H1 (cell line): ENCODE data around the gene PREX1. TPM values are rescaled to one million over a fixed set of nuclear protein-coding genes. Genes with fewer than 3 reads are reported as not detected.

Source experiments
- CTCF ChIA-PET: fragments of 300-600 bp; sonication (Branson Sonifier 250); formaldehyde crosslinking; loops from one replicate; lab custom pipeline; 2021; ENCODE audit not compliant: partially characterized antibody; lab: Charles Lee
- POLR2A ChIA-PET: fragments of 300-600 bp; sonication (Branson Sonifier 250); formaldehyde crosslinking; loops from one replicate; lab custom pipeline; 2021; ENCODE audit warnings: inconsistent platforms; ENCODE audit not compliant: partially characterized antibody; lab: Charles Lee
- DNase-seq, 2 experiments: peaks; one replicate each; pipeline versions ENCODE4 v3.0.0 to v3.0.0-alpha.2; 2010 to 2022; ENCODE audit warnings: low spot score in 2 of 2, low read depth in 1 of 2, mixed read lengths in 1 of 2
- FAIRE-seq: peaks from 2 replicates; lab custom pipeline; 2011; peaks lifted over from hg19 to GRCh38; lab: Jason Lieb, UNC
- H2AFZ ChIP-seq: 2 replicates; pipeline ENCODE4 v1.8.1; 2012; ENCODE audit warnings: low read length, inconsistent platforms
- H2AK5ac ChIP-seq: 2 replicates; pipeline ENCODE4 v1.6.1; 2013; ENCODE audit warnings: low read depth, low read length
- H2BK120ac ChIP-seq: replicated peaks from 2 replicates; pipeline ENCODE3; 2013; ENCODE audit warnings: low read depth, low read length, inconsistent platforms
- H2BK12ac ChIP-seq: 2 replicates; pipeline ENCODE4 v1.6.1; 2013; ENCODE audit warnings: low read depth, low read length
- H2BK15ac ChIP-seq: 2 replicates; pipeline ENCODE4 v1.6.1; 2013; ENCODE audit warnings: low read length
- H2BK20ac ChIP-seq: 2 replicates; pipeline ENCODE4 v1.6.1; 2013; ENCODE audit warnings: low read length
- H2BK5ac ChIP-seq: 2 replicates; pipeline ENCODE4 v1.6.1; 2013; ENCODE audit warnings: low read depth, low read length
- H3K14ac ChIP-seq: 2 replicates; pipeline ENCODE4 v1.6.1; 2013; ENCODE audit warnings: inconsistent platforms; ENCODE audit not compliant: insufficient read length
- H3K18ac ChIP-seq: 2 replicates; pipeline ENCODE4 v1.6.1; 2013; ENCODE audit warnings: low read length; ENCODE audit errors: extremely low read depth
- H3K23ac ChIP-seq: 2 replicates; pipeline ENCODE4 v1.6.1; 2013; ENCODE audit warnings: inconsistent platforms; ENCODE audit not compliant: insufficient read length
- H3K23me2 ChIP-seq: 2 replicates; pipeline ENCODE4 v1.6.1; 2013; ENCODE audit warnings: low read depth, low read length
- H3K27ac ChIP-seq: 2 replicates; pipeline ENCODE4 v1.6.1; 2011; ENCODE audit warnings: low read depth, low read length, inconsistent platforms
- H3K27me3 ChIP-seq, 4 experiments: replicated peaks in 1 of 4; 1 replicate in 1 of 4; 2 replicates in 3 of 4; pipeline versions ENCODE4 v1.6.1 to v1.8.1; 2011 to 2013; ENCODE audit warnings: low read length in 3 of 4, mild to moderate bottlenecking in 3 of 4, inconsistent platforms in 2 of 4, mixed read lengths in 2 of 4, moderate library complexity in 1 of 4; ENCODE audit not compliant: control insufficient read depth in 3 of 4, insufficient read depth in 3 of 4; ENCODE audit errors: extremely low read depth in 1 of 4
- H3K36me3 ChIP-seq, 4 experiments: 2 replicates each; pipeline versions ENCODE4 v1.6.1 to v1.8.1; 2011 to 2013; ENCODE audit warnings: mild to moderate bottlenecking in 4 of 4, low read length in 3 of 4, moderate library complexity in 2 of 4, control low read depth in 1 of 4, inconsistent platforms in 1 of 4; ENCODE audit not compliant: insufficient read depth in 4 of 4, control insufficient read depth in 2 of 4
- H3K4ac ChIP-seq: replicated peaks from 2 replicates; pipeline ENCODE3; 2013; ENCODE audit warnings: low read length, low read depth, mixed read lengths, inconsistent platforms; ENCODE audit not compliant: insufficient read length
- H3K4me1 ChIP-seq, 4 experiments: replicated peaks in 1 of 4; 1 replicate in 1 of 4; 2 replicates in 3 of 4; pipeline versions ENCODE4 v1.6.1 to v1.8.1; 2011 to 2013; ENCODE audit warnings: low read length in 3 of 4, inconsistent platforms in 2 of 4, mixed read lengths in 1 of 4; ENCODE audit not compliant: insufficient read depth in 4 of 4, control insufficient read depth in 3 of 4
- H3K4me2 ChIP-seq, 2 experiments: 2 replicates each; pipeline versions ENCODE4 v1.6.1 to v1.8.1; 2011 to 2013; ENCODE audit warnings: low read depth in 2 of 2, low read length in 2 of 2, control low read depth in 1 of 2, inconsistent platforms in 1 of 2, mild to moderate bottlenecking in 1 of 2; ENCODE audit not compliant: insufficient read depth in 1 of 2
- H3K4me3 ChIP-seq, 4 experiments: fragments of 200-600, 300-600 bp in 1 of 4; sonication (generic), shearing (Covaris generic), sonication (Bioruptor Twin) in 1 of 4; 2 replicates each; pipeline versions ENCODE4 v1.5.1 to v1.8.1; 2011 to 2016; ENCODE audit warnings: low read length in 4 of 4, low read depth in 3 of 4, control low read depth in 2 of 4, inconsistent platforms in 2 of 4, mild to moderate bottlenecking in 2 of 4, mixed read lengths in 1 of 4, moderate library complexity in 1 of 4; ENCODE audit not compliant: insufficient read depth in 2 of 4; ENCODE audit errors: extremely low read depth in 1 of 4
- H3K56ac ChIP-seq: replicated peaks from 2 replicates; pipeline ENCODE3; 2013; ENCODE audit warnings: low read depth, mild to moderate bottlenecking, mixed read lengths, low read length, inconsistent platforms; ENCODE audit not compliant: insufficient read length
- H3K79me1 ChIP-seq: 2 replicates; pipeline ENCODE4 v1.6.1; 2013; ENCODE audit warnings: low read depth, low read length, control low read depth
- H3K79me2 ChIP-seq, 2 experiments: 2 replicates each; pipeline versions ENCODE4 v1.6.1 to v1.8.1; 2012 to 2013; ENCODE audit warnings: low read length in 2 of 2, mild to moderate bottlenecking in 2 of 2, inconsistent platforms in 1 of 2; ENCODE audit not compliant: insufficient read depth in 2 of 2, control insufficient read depth in 1 of 2
- H3K9ac ChIP-seq, 4 experiments: replicated peaks in 1 of 4; 1 replicate in 1 of 4; 2 replicates in 3 of 4; pipeline versions ENCODE4 v1.6.1 to v1.8.1; 2011 to 2013; ENCODE audit warnings: low read depth in 3 of 4, low read length in 3 of 4, control low read depth in 2 of 4, mild to moderate bottlenecking in 2 of 4, moderate library complexity in 2 of 4, inconsistent platforms in 1 of 4; ENCODE audit errors: extremely low read depth in 1 of 4
- H3K9me3 ChIP-seq, 2 experiments: 2 replicates each; pipeline versions ENCODE4 v1.6.1 to v1.8.1; 2012 to 2013; ENCODE audit warnings: mild to moderate bottlenecking in 2 of 2, moderate library complexity in 2 of 2, control low read depth in 1 of 2, inconsistent platforms in 1 of 2, low read depth in 1 of 2, low read length in 1 of 2, mixed read lengths in 1 of 2; ENCODE audit not compliant: insufficient read depth in 2 of 2
- H4K20me1 ChIP-seq, 2 experiments: replicated peaks in 1 of 2; 2 replicates each; pipeline versions ENCODE3 to v1.8.1; 2011 to 2013; ENCODE audit warnings: inconsistent platforms in 2 of 2, low read length in 2 of 2, mild to moderate bottlenecking in 1 of 2; ENCODE audit not compliant: insufficient read depth in 2 of 2, control insufficient read depth in 1 of 2
- H4K5ac ChIP-seq: 2 replicates; pipeline ENCODE4 v1.6.1; 2013; ENCODE audit warnings: low read length, low read depth, mixed read lengths, inconsistent platforms; ENCODE audit not compliant: insufficient read length
- H4K8ac ChIP-seq: 2 replicates; pipeline ENCODE4 v1.8.0; 2013; ENCODE audit warnings: mild to moderate bottlenecking, moderate library complexity, low read length, inconsistent platforms; ENCODE audit not compliant: insufficient read depth; ENCODE audit errors: extremely low read depth
- H4K91ac ChIP-seq: replicated peaks from 2 replicates; pipeline ENCODE3; 2013; ENCODE audit warnings: low read length, mixed read lengths, inconsistent platforms; ENCODE audit not compliant: insufficient read length
- BCL11A ChIP-seq, 2 experiments: IDR thresholded peaks; one replicate each; pipeline ENCODE4 v1.6.1; 2011; ENCODE audit warnings: low read depth in 2 of 2, low read length in 2 of 2, mild to moderate bottlenecking in 2 of 2
- BRCA1 ChIP-seq: IDR thresholded peaks from 2 replicates; pipeline ENCODE4 v1.6.1; 2012; ENCODE audit warnings: low read depth, low read length, improper control_type of control experiment
- CHD2 ChIP-seq: IDR thresholded peaks from 2 replicates; pipeline ENCODE4 v1.6.1; 2012; ENCODE audit warnings: low read length, improper control_type of control experiment
- EP300 ChIP-seq, 2 experiments: IDR thresholded peaks; 1 replicate in 1 of 2; 2 replicates in 1 of 2; pipeline ENCODE4 v1.6.1; 2011 to 2012; ENCODE audit warnings: low read depth in 2 of 2, low read length in 2 of 2, mild to moderate bottlenecking in 2 of 2, borderline replicate concordance in 1 of 2, inconsistent platforms in 1 of 2, moderate library complexity in 1 of 2
- GABPA ChIP-seq: IDR thresholded peaks from 2 replicates; pipeline ENCODE4 v1.6.1; 2011; ENCODE audit warnings: mild to moderate bottlenecking, low read length, moderate library complexity, borderline replicate concordance; ENCODE audit not compliant: insufficient read depth
- JUN ChIP-seq: IDR thresholded peaks from 2 replicates; pipeline ENCODE4 v1.6.1; 2011; ENCODE audit warnings: low read depth, mild to moderate bottlenecking, improper control_type of control experiment, low read length
- KDM1A ChIP-seq: fragments of 200-600, 300-600 bp; sonication (generic); IDR thresholded peaks from 2 replicates; pipeline ENCODE4 v1.7.1; 2016; ENCODE audit warnings: mild to moderate bottlenecking, low read length, borderline replicate concordance
- KDM4A ChIP-seq: IDR thresholded peaks from one replicate; pipeline ENCODE4 v1.7.1; 2012; ENCODE audit warnings: low read depth, mild to moderate bottlenecking, moderate library complexity, low read length, inconsistent platforms; ENCODE audit not compliant: severe bottlenecking
- POU5F1 ChIP-seq: IDR thresholded peaks from 2 replicates; pipeline ENCODE4 v1.6.1; 2011; ENCODE audit warnings: low read depth, mild to moderate bottlenecking, low read length, moderate library complexity
- RAD21 ChIP-seq, 2 experiments: IDR thresholded peaks in 1 of 2; conservative IDR thresholded peaks in 1 of 2; 2 replicates each; pipeline ENCODE4 v1.6.1; 2011; ENCODE audit warnings: low read depth in 2 of 2, low read length in 2 of 2, improper control_type of control experiment in 1 of 2, inconsistent platforms in 1 of 2, mild to moderate bottlenecking in 1 of 2, moderate library complexity in 1 of 2
- SP1 ChIP-seq: IDR thresholded peaks from 2 replicates; pipeline ENCODE4 v1.6.1; 2011; ENCODE audit warnings: low read depth, low read length
- SP4 ChIP-seq: IDR thresholded peaks from 2 replicates; pipeline ENCODE4 v1.6.1; 2012; ENCODE audit warnings: low read length, inconsistent platforms
- TAF1 ChIP-seq: IDR thresholded peaks from 2 replicates; pipeline ENCODE4 v1.6.1; 2011; ENCODE audit warnings: mild to moderate bottlenecking, low read depth, low read length
- WGBS, 2 experiments: shearing (Covaris generic) in 1 of 2; methylation state at CpG; one replicate each; pipeline versions ENCODE4 v1.1.6 to v1.1.7; 2013 to 2015; ENCODE audit warnings: low lambda C conversion rate in 2 of 2, mixed read lengths in 2 of 2, inconsistent platforms in 1 of 2, low coverage in 1 of 2, missing lambda C conversion rate in 1 of 2; ENCODE audit not compliant: insufficient replicate concordance in 2 of 2, insufficient coverage in 1 of 2, insufficient read length in 1 of 2; ENCODE audit errors: extremely low coverage in 1 of 2, missing lambda C conversion rate in 1 of 2; 5-methylcytosine and 5-hydroxymethylcytosine counted together
- polyA plus RNA-seq, 7 experiments: library from polyadenylated mRNA; depleted of rRNA in 3 of 7; stranded (reverse) in 5 of 7; unstranded in 2 of 7; fragments of >200 nt in 5 of 7; fragments of 200-250 nt in 2 of 7; gene quantifications; 1 replicate in 5 of 7; 2 replicates in 1 of 7; 4 replicates in 1 of 7; pipeline versions ENCODE4 v1.2.1 to v1.2.3, GENCODE V29; 2011 to 2013; ENCODE audit warnings: missing spikeins in 2 of 7, mixed read lengths in 2 of 7
- total RNA-seq: library from RNA; stranded (reverse); fragmentation: NEBNext Ultra II Directional; extraction: Animal tissue kit (Norgen Biotek cat#: 25700); gene quantifications from 2 replicates; pipeline ENCODE4 v1.2.1, GENCODE V29; 2021

The PREX1 gene
- total and polyA plus RNA-seq, 2 of the 8 experiments (the other 6 are each of a cell fraction or from before 2014, with no cell fraction given) = 10.7 to 12.8 TPM

- Histone ChIP-seq H2BK15ac (no peak overlapping the region), H2BK20ac (no peak overlapping the region), H3K23ac (no peak overlapping the region), H3K27ac (no peak overlapping the region), H2BK120ac (no peak overlapping the region), H3K23me2 (no peaks in the 10 kb centered on the region), H4K20me1 (no peaks in the 10 kb centered on the region), H3K4me1 (peaks cover 0 to 3% (median 0%) of the 10 kb centered on the region in 4 experiments; a peak in 1 of 7 replicates), H2AK5ac (no peak overlapping the region), H4K8ac (no peak overlapping the region), H3K79me2 (no peaks in the 10 kb centered on the region), H3K56ac (no peak overlapping the region), H3K14ac (no peak overlapping the region), H3K4ac (no peak overlapping the region), H3K9ac (no peak overlapping the region), H2BK12ac (no peak overlapping the region), H2AFZ (no peak overlapping the region), H2BK5ac (no peak overlapping the region), H3K4me2 (no peak overlapping the region), H3K9me3 (no peaks in the 10 kb centered on the region), H3K18ac (no peak overlapping the region), H3K79me1 (no peaks in the 10 kb centered on the region), H4K91ac (no peak overlapping the region), H4K5ac (no peak overlapping the region), H3K4me3 (no peak overlapping the region), H3K27me3 (no peaks in the 10 kb centered on the region; a peak in 1 of 7 replicates), H3K36me3 (no peaks in the 10 kb centered on the region)
- POLR2A ChIA-PET = no interaction called here
- CTCF ChIA-PET = interaction anchor here (1.2 to 1.3 kb wide), 2 partner anchors 10 to 246 kb away, joined by 3 read pairs; no protein-coding TSS in a partner anchor
- no peak for FAIRE-seq
- 82% methylated on average over 12 of the region's 12 CpGs; no CpG with 5 or more reads in 1 of the 2 experiments for WGBS, 2 experiments
- no peak for DNase-seq
- no peak for TF ChIP-seq EP300 (IDR thresholded peaks at IDR 0.05; ENCODE audit: borderline replicate concordance in 1 of 2, low read depth in 2 of 2, low read length in 2 of 2)
- no peak for TF ChIP-seq POU5F1
- TF ChIP-seq SP1 = no peak
- no peak for TF ChIP-seq GABPA
- no peak for TF ChIP-seq BRCA1
- no peak for TF ChIP-seq JUN
- TF ChIP-seq KDM1A = no peak
- no peak for TF ChIP-seq SP4
- no peak for TF ChIP-seq KDM4A
- TF ChIP-seq BCL11A (IDR thresholded peaks at IDR 0.05; ENCODE audit: low read depth in 2 of 2, low read length in 2 of 2) = no peak
- no peak for TF ChIP-seq TAF1
- no peak for TF ChIP-seq RAD21 (IDR thresholded peaks at IDR 0.05 in 1 of 2, conservative IDR thresholded peaks at IDR 0.05 in 1 of 2; ENCODE audit: low read depth in 2 of 2, low read length in 2 of 2)
- TF ChIP-seq CHD2 = no peak
These were observed 230.1 kb downstream of the PREX1 start for GRCh38 chr20:48597521-48598302.
